ENCODE measurements around the gene LEKR1.
"Not testable (repeated sequence)": the region's sequence is repeated elsewhere in the genome, so short reads cannot be mapped to it uniquely, and the experiment has no call there.

Gene LEKR1

GRCh38 chr3:156910022-156910421 is 83.9 kb downstream of the LEKR1 start:
- no peak for DNase-seq

- DNase-seq = not testable (repeated sequence)
Observed at GRCh38 chr3:156910831-156911230, 84.7 kb downstream of the LEKR1 start.

- not testable (repeated sequence) for DNase-seq
Observed at GRCh38 chr3:156914300-156914699, 88.1 kb downstream of the LEKR1 start.

- no peak for DNase-seq
Observed at GRCh38 chr3:156915372-156915771, 89.2 kb downstream of the LEKR1 start.

- DNase-seq = no peak
Observed at GRCh38 chr3:156918746-156919145, 92.6 kb downstream of the LEKR1 start.

GRCh38 chr3:156919818-156920217 is 93.7 kb downstream of the LEKR1 start:
- no peak for DNase-seq

- DNase-seq = no peak
Observed at GRCh38 chr3:156920399-156920798, 94.2 kb downstream of the LEKR1 start.

- DNase-seq = no peak
Observed at GRCh38 chr3:156923349-156923748, 97.2 kb downstream of the LEKR1 start.

- DNase-seq = no peak
Observed at GRCh38 chr3:156938724-156939123, 112.6 kb downstream of the LEKR1 start.

GRCh38 chr3:156939315-156939714 is 113.2 kb downstream of the LEKR1 start:
- DNase-seq = no peak

- DNase-seq = no peak
Observed at GRCh38 chr3:156941311-156941710, 115.2 kb downstream of the LEKR1 start.

GRCh38 chr3:156948402-156949210 is 122.5 kb downstream of the LEKR1 start:
- DNase-seq = no peak

GRCh38 chr3:156952011-156952410 is 125.9 kb downstream of the LEKR1 start:
- no peak for DNase-seq

GRCh38 chr3:156957715-156958114 is 131.6 kb downstream of the LEKR1 start:
- no peak for DNase-seq

- no peak for DNase-seq
Observed at GRCh38 chr3:156963096-156963495, 136.9 kb downstream of the LEKR1 start.

GRCh38 chr3:156964577-156964976 is 138.4 kb downstream of the LEKR1 start:
- DNase-seq = no peak

- not testable (repeated sequence) for DNase-seq
Observed at GRCh38 chr3:156966349-156966748, 140.2 kb downstream of the LEKR1 start.

- DNase-seq = no peak
Observed at GRCh38 chr3:156973954-156974353, 147.8 kb downstream of the LEKR1 start.

GRCh38 chr3:156974931-156975330 is 148.8 kb downstream of the LEKR1 start:
- no peak for DNase-seq

GRCh38 chr3:156975721-156976120 is 149.6 kb downstream of the LEKR1 start:
- DNase-seq = no peak

GRCh38 chr3:156976933-156977332 is 150.8 kb downstream of the LEKR1 start:
- no peak for DNase-seq

GRCh38 chr3:156978481-156978961 is 152.4 kb downstream of the LEKR1 start:
- no peak for DNase-seq

- no peak for DNase-seq
Observed at GRCh38 chr3:156981005-156981404, 154.9 kb downstream of the LEKR1 start.

- no peak for DNase-seq
Observed at GRCh38 chr3:156983559-156983958, 157.4 kb downstream of the LEKR1 start.

GRCh38 chr3:156985711-156986110 is 159.6 kb downstream of the LEKR1 start:
- no peak for DNase-seq

Measured in activated CD4-positive, alpha-beta T cell treated with anti-CD3 and anti-CD28 coated beads, Interleukin-2, amount 50 U/mL, for 4 hours (primary cell).